Adrenal gland (tissue), 12 donors: ENCODE data around the gene HMOX2. TPM values are rescaled to one million over a fixed set of nuclear protein-coding genes. Genes with fewer than 3 reads are reported as not detected.

Experiments used
- DNase-seq, 7 donors: peaks; one replicate each; pipeline ENCODE4 v3.0.0-alpha.2; 2019 to 2020
- H3K27ac ChIP-seq, 5 donors: fragments of 200-600 bp; sonication (generic) in 4 of 5; 1 replicate in 3 of 5; 2 replicates in 2 of 5; pipeline versions ENCODE4 v1.5.1 to v1.8.0; 2016 to 2020; ENCODE audit warnings: mild to moderate bottlenecking in 1 of 5
- H3K27me3 ChIP-seq: fragments of 200-600 bp; 2 replicates; pipeline ENCODE4 v1.8.0; 2021
- H3K36me3 ChIP-seq, 2 donors: fragments of 200-600 bp; replicated peaks in 1 of 2; 1 replicate in 1 of 2; 2 replicates in 1 of 2; pipeline versions ENCODE4 v1.5.1 to v1.8.0; 2018 to 2022
- H3K4me1 ChIP-seq, 2 donors: fragments of 200-600 bp; replicated peaks in 1 of 2; 1 replicate in 1 of 2; 2 replicates in 1 of 2; pipeline versions ENCODE4 v1.5.1 to v1.8.0; 2018 to 2021
- H3K4me3 ChIP-seq, 4 donors: fragments of 200-600 bp; sonication (generic) in 3 of 4; one replicate each; pipeline ENCODE4 v1.5.1; 2016 to 2018
- H3K9me3 ChIP-seq, 3 donors: fragments of 200-600 bp; sonication (generic) in 1 of 3; replicated peaks in 1 of 3; 1 replicate in 2 of 3; 2 replicates in 1 of 3; pipeline versions ENCODE4 v1.5.1 to v1.8.0; 2016 to 2021
- CTCF ChIP-seq, 6 experiments: fragments of 450-650 bp in 4 of 6; fragments of 200-600 bp in 2 of 6; sonication (generic) in 1 of 6; IDR thresholded peaks; 1 replicate in 5 of 6; 2 replicates in 1 of 6; pipeline versions ENCODE4 v1.5.1 to v1.8.0; 2016 to 2021; ENCODE audit warnings: antibody characterized with exemption in 6 of 6, mild to moderate bottlenecking in 2 of 6, moderate library complexity in 1 of 6
- POLR2A ChIP-seq, 2 donors: fragments of 450-650 bp; IDR thresholded peaks; one replicate each; pipeline ENCODE4 v1.6.1; 2017; ENCODE audit warnings: antibody characterized with exemption in 2 of 2, mild to moderate bottlenecking in 2 of 2, moderate library complexity in 1 of 2
- WGBS, 4 donors: extraction: QIAGEN DNeasy Blood & Tissue Kit in 2 of 4; methylation state at CpG; one replicate each; pipeline versions ENCODE4 v1.1.5 to v1.1.7; 2013 to 2017; 5-methylcytosine and 5-hydroxymethylcytosine counted together
- intact Hi-C, 2 donors: fragments of 100-400 bp; cut with DNase I; formaldehyde crosslinking; loops; one replicate each; pipeline versions ENCODE4 v1.14.1 to v1.15.0; 2022 to 2023
- polyA plus RNA-seq, 3 donors: library from polyadenylated mRNA; stranded (reverse); fragments of 200-250 nt in 2 of 3; fragments of 350-450 nt in 1 of 3; fragmentation: Illumina TruSeq in 1 of 3; extraction: RNeasy Lipid Tissue Mini Kit (QIAGEN cat#74804) in 1 of 3; gene quantifications; one replicate each; pipeline ENCODE4 v1.2.3, GENCODE V29; 2013 to 2014
- total RNA-seq, 9 donors: library from RNA; depleted of rRNA in 4 of 9; stranded (reverse); fragments of >200 nt in 4 of 9; fragments of 120-200 nt in 1 of 9; fragmentation: NEBNext Ultra II Directional in 1 of 9; extraction: Animal tissue kit (Norgen Biotek cat#: 25700) in 1 of 9; gene quantifications; one replicate each; pipeline versions ENCODE4 v1.1.0 to v1.2.4, GENCODE V29; 2013 to 2023
- donor health status: healthy with polysubstance abuse.
- donor health status: Bipolar disorder and iron deficiency.
- donor health status: DM: yes; HTN: yes; CAD: no.
- donor health status: DM: no; HTN: no; CAD: no.
- donor health status: DM: no; HTN: no; CAD: no.
- donor health status: DM: yes; HTN: yes; CAD: no.

HMOX2 gene
- total and polyA plus RNA-seq, 12 donors = 36.1 to 114 (median 65.6) TPM

- intact Hi-C loops = no loop called here
Measured at GRCh38 chr16:4519274-4520058, 43.3 kb downstream of the HMOX2 start.

DNA sequence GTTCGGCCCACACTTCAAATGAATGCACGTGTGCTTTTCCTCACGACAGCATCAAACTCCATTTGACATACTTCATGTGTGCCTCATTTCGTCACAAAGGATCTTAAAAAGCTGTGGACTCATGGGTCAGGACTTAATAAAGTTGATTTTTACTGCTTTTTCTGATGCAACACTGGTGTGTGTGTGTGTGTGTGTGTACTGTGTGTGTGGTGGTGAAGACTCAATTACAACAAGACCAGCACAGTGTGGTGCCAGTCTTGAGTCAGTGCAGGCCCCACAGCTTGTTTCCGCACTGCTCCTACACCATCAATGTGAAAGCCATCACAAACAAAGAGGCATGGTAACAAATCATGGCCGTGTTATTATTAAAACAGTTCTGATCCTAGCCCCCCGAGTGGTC is 44.7 kb downstream of the HMOX2 start:
- intact Hi-C loops = no loop called here
- WGBS, 4 donors = 79 to 87% (median 86%) methylated on average over 6 to 7 of the region's 7 CpGs
- H3K27ac ChIP-seq = no peak overlapping the region
- H3K9me3 ChIP-seq = no peaks in the 10 kb centered on the region
- no peak for DNase-seq
- H3K4me1 ChIP-seq = peaks cover 4 to 16% of the 10 kb centered on the region in 2 donors
- H3K27me3 ChIP-seq = no peaks in the 10 kb centered on the region
- H3K36me3 ChIP-seq = no peaks in the 10 kb centered on the region
- no peak overlapping the region for H3K4me3 ChIP-seq
- TF ChIP-seq CTCF (IDR thresholded peaks at IDR 0.05) (no peak), POLR2A (IDR thresholded peaks at IDR 0.05) (no peak)

More at GRCh38 chr16:4519274-4520058, 43.3 kb downstream of the HMOX2 start:
- TF ChIP-seq POLR2A (IDR thresholded peaks at IDR 0.05) (no peak), CTCF (IDR thresholded peaks at IDR 0.05) (no peak)
- WGBS, 4 donors = 84 to 92% (median 87%) methylated on average over 15 of the region's 15 CpGs
- Histone ChIP-seq H3K36me3 (no peaks in the 10 kb centered on the region), H3K4me3 (no peak overlapping the region), H3K4me1 (peaks cover 17 to 30% of the 10 kb centered on the region in 2 donors), H3K27me3 (no peaks in the 10 kb centered on the region), H3K9me3 (no peaks in the 10 kb centered on the region), H3K27ac (no peak overlapping the region)
- no peak for DNase-seq

GRCh38 chr16:4522051-4522581 is 45.9 kb downstream of the HMOX2 start:
- DNase-seq = peak in 1 of 7 donors; percentile 81
- Histone ChIP-seq H3K27ac (peak overlapping the region in 1 of 5 donors; percentile 50), H3K9me3 (no peaks in the 10 kb centered on the region), H3K4me3 (no peak overlapping the region), H3K36me3 (no peaks in the 10 kb centered on the region), H3K27me3 (no peaks in the 10 kb centered on the region), H3K4me1 (peaks cover 2 to 12% of the 10 kb centered on the region in 2 donors)
- intact Hi-C loops = no loop called here
- no peak for TF ChIP-seq POLR2A (IDR thresholded peaks at IDR 0.05)
- TF ChIP-seq CTCF (IDR thresholded peaks at IDR 0.05) = no peak
- 58 to 70% (median 66%) methylated on average over 5 to 8 of the region's 8 CpGs for WGBS, 4 donors

GRCh38 chr16:4523686-4524085 is 47.5 kb downstream of the HMOX2 start:
- H3K4me3 ChIP-seq = no peak overlapping the region
- no peaks in the 10 kb centered on the region for H3K36me3 ChIP-seq
- 89 to 100% (median 92%) methylated on average over 2 to 4 of the region's 4 CpGs for WGBS, 4 donors
- H3K27ac ChIP-seq = peak overlapping the region in 1 of 5 donors; percentile 50
- intact Hi-C loops = no loop called here
- no peak for DNase-seq
- TF ChIP-seq POLR2A (IDR thresholded peaks at IDR 0.05) (no peak), CTCF (IDR thresholded peaks at IDR 0.05) (no peak)
- H3K4me1 ChIP-seq = peaks cover 5 to 12% of the 10 kb centered on the region in 2 donors
- H3K9me3 ChIP-seq = no peaks in the 10 kb centered on the region
- no peaks in the 10 kb centered on the region for H3K27me3 ChIP-seq
